ENCODE results near the gene CPT1B.

The CPT1B gene

DNA sequence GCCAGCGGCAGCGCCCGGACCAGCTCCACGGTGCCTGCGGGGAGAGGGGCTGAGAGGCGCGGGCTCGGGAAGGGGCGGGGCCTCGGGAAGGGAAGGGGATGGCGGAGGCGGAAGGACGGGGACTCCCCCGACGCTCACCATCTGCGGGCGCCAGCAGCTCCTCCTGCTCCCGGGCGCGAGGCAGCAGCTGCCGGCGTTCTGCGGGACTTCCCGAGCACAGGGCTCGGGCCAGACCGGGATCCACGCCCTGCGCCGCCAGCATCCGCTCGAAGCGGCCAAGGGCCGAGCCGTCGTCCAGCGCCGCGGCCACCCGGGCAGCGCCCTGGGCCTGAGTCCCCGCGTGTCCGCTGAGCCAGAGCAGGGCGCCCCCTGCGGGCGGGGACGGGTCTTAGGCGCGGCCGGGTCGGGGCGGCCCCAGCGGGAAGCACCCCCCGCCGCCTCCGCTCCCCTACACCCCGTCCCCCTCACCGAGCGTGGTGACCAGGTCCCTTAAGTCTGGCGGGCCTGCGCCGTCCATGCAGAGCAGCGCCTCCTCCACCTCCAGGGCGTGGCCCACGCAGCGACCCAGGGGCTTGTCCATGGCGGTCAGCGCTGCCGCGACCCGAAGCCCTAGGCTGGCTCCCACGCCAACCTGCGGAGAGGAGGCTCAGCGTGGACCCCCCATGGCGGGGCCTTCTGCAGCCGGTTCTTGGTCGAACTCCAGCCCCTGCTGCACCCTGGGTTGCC is 52.0 kb downstream of the CPT1B start:
- H3K27ac ChIP-seq: peak overlapping the region; percentile 97
- ChIA-PET POLR2A (ENCODE audit: low non-redundant PET) (interaction anchor here (0.6 to 1.5 kb wide), 3 partner anchors 36 to 170 kb away, joined by 3 to 12 read pairs (median 7); partner anchors contain the start of gene SYCE3), CTCF (interaction anchor here (0.5 to 1.4 kb wide), 7 partner anchors 18 to 95 kb away, joined by 3 to 5 read pairs (median 3); partner anchors contain the start of gene SYCE3)
- TF ChIP-seq, protein P1, sequence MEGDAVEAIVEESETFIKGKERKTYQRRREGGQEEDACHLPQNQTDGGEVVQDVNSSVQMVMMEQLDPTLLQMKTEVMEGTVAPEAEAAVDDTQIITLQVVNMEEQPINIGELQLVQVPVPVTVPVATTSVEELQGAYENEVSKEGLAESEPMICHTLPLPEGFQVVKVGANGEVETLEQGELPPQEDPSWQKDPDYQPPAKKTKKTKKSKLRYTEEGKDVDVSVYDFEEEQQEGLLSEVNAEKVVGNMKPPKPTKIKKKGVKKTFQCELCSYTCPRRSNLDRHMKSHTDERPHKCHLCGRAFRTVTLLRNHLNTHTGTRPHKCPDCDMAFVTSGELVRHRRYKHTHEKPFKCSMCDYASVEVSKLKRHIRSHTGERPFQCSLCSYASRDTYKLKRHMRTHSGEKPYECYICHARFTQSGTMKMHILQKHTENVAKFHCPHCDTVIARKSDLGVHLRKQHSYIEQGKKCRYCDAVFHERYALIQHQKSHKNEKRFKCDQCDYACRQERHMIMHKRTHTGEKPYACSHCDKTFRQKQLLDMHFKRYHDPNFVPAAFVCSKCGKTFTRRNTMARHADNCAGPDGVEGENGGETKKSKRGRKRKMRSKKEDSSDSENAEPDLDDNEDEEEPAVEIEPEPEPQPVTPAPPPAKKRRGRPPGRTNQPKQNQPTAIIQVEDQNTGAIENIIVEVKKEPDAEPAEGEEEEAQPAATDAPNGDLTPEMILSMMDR (conservative IDR thresholded peaks at IDR 0.05; ENCODE audit: low read depth): peak; percentile 73
- no peak for DNase-seq (ENCODE audit: low spot score)

DNA sequence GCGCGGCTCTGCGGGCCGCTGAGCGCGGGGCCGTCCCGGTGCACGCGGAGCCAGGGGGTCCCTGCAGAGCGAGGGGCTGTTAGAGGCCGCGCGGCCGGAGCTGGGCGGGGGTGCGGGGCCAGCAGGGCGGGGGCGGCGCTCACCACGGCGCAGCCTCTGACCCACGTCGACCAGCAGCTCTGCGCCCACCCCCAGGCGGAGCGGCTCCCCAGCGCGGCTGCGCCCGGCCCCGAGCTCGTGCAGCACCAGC is 52.4 kb downstream of the CPT1B start:
- DNase-seq (ENCODE audit: low spot score): no peak
- peak overlapping the region; percentile 97 for H3K27ac ChIP-seq
- ChIA-PET CTCF (interaction anchor here (0.5 to 1.4 kb wide), 7 partner anchors 19 to 95 kb away, joined by 3 to 5 read pairs (median 3); partner anchors contain the start of gene SYCE3), POLR2A (ENCODE audit: low non-redundant PET) (interaction anchor here (0.6 to 1.5 kb wide), 3 partner anchors 18 to 171 kb away, joined by 3 to 7 read pairs (median 5); partner anchors contain the start of genes LMF2, NCAPH2 and SYCE3)
- TF ChIP-seq, protein P1 (conservative IDR thresholded peaks at IDR 0.05; ENCODE audit: low read depth): no peak

DNA sequence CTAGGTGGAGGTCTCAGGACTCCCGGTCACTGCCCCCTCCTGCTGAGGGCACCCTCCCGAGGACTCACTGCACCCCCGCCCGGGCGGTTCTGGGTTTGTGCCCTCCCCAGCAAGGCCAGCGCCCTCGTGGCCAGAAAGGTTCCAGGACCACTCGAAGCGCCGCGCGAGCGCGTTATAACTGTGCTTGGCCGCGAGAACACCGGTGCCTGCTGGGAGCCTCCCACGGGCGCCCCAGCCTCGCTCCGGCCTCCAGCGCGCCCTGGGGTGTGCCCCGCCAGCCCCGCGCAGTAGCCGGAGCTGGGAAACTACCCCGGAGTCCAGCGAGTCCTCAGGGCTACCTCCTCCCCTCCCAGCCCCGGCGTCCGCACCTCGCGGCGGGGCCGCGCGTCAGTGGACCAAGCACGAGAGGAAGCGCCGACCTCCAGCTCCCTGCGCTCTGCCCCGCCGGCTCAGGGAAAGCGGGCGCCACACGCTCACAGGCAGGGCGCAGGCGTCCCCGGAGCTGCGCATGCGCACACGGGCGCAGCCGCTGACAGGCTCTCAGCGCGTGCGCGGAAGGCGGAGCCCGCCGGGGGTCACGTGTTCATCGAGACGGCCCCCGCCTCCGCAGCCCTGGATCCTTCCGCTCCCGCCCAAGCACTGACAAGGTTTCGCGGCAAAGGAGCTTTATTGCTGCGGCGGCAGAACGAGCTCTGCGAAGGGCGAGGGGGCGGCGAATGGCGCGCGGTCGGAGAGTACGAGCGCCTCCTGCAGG is 52.9 kb downstream of the CPT1B start, which contains the start of gene SCO2:
Gene SCO2 (minus strand): TSS at position 495 of the 754 bp plus-strand sequence. CDS start 1,187 bp downstream, outside the sequence.
- DNase-seq (ENCODE audit: low spot score): peak; percentile 95
- ChIA-PET CTCF (interaction anchor here (0.5 to 1.4 kb wide), 7 partner anchors 19 to 96 kb away, joined by 3 to 5 read pairs (median 3); partner anchors contain the start of gene SYCE3), POLR2A (ENCODE audit: low non-redundant PET) (interaction anchor here (0.6 to 1.5 kb wide), 3 partner anchors 18 to 171 kb away, joined by 3 to 7 read pairs (median 5); partner anchors contain the start of genes LMF2, NCAPH2 and SYCE3)
- H3K27ac ChIP-seq: peak within 1 kb of the TSS; percentile 97
- TF ChIP-seq, protein P1 (conservative IDR thresholded peaks at IDR 0.05; ENCODE audit: low read depth): no peak

DNA sequence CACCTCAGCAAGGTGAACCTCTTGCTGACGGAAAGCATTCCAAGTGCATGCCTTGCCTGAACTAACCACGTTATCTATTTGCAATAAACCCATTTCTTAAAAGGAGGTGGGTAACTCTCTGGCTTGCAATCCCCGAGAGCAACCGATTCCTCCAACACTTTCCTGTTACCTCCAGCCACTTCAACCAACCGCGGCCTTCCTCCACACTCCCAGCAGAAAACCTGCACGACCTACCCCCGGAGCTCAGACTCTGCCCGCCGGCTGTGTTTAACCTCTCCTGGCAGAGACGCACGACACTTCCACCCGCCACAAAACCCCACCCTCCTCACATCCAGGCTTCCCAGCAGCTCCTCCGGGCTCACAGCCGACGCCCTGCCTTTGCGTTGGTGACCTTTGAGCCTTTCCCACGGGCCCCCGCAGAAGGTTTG is 53.5 kb downstream of the CPT1B start:
- ChIA-PET CTCF (no interaction called here), POLR2A (ENCODE audit: low non-redundant PET) (no interaction called here)
- no peak for DNase-seq (ENCODE audit: low spot score)
- TF ChIP-seq, protein P1 (conservative IDR thresholded peaks at IDR 0.05; ENCODE audit: low read depth): no peak
- peak overlapping the region; percentile 97 for H3K27ac ChIP-seq

DNA sequence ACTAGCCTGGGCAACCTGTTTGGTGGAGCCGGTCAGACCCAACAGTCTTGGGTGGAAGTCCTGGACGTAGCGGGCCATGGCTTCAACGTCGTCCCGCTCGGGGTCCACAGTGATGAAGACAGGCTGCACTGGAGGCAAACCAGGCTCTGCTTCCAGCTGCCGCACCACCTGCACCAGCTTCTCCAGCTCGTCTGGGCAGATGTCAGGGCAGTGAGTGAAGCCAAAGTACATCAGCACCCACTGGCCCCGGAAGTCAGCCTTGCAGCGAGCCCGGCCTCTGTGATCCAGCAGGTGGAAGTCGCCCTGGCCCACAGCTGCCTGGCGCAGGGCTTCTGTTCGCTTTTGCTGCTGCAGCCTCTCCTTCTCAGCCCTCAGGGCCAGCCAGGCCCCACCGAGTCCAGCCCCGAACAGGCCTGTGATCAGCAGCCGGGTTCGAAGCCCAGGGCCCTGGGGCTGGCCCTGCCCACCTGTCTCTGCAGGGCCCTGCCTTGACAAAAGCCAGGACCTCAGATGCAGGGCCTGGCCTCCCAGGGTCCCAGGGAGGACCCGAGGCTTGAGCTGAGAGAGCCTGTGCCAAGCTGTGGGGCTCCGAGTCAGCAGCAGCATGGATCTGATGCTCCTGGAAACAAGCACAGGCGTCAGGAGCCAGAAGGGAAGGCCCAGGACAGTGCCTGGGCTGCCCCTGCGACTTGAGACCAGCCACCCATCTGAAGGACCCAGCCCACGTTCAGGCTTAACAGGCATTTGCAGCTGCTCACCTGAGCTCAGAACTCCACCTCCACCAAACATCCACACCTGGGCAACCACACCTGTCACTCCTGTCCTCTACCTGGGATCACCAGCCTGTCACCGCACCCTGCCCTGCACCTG is 54.2 kb downstream of the CPT1B start:
- no peak for DNase-seq (ENCODE audit: low spot score)
- TF ChIP-seq, protein P1 (conservative IDR thresholded peaks at IDR 0.05; ENCODE audit: low read depth): no peak
- H3K27ac ChIP-seq: peak overlapping the region; percentile 97
- CTCF ChIA-PET: no interaction called here
- POLR2A ChIA-PET (ENCODE audit: low non-redundant PET): no interaction called here

DNA sequence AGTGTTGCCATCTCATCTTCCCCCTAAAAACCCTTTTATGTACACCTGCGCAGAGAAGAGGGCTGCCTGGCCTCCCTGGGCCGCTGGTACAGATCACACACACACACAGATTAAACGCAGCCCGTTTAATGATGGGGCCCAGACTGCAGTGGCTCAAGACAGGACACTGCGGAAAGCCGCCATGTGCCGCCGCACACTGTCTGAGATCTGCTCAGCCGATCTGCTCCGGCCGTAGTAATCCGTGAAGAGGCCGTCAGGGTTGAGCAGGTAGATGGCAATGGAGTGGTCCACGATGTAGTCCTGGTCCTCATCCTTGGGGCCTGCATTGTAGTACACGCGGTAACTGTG is 54.8 kb downstream of the CPT1B start:
- ChIA-PET CTCF (no interaction called here), POLR2A (ENCODE audit: low non-redundant PET) (no interaction called here)
- TF ChIP-seq, protein P1 (conservative IDR thresholded peaks at IDR 0.05; ENCODE audit: low read depth): no peak
- H3K27ac ChIP-seq: peak overlapping the region; percentile 97
- DNase-seq (ENCODE audit: low spot score): no peak

Data from RWPE1 (cell line).